Measurements from ENCODE around the gene ABI3BP. TPM values are rescaled to one million over a fixed set of nuclear protein-coding genes. Genes with fewer than 3 reads are reported as not detected.

ABI3BP gene
- total RNA-seq, 1 experiment from 2014 or later, result 0.17 TPM

DNA sequence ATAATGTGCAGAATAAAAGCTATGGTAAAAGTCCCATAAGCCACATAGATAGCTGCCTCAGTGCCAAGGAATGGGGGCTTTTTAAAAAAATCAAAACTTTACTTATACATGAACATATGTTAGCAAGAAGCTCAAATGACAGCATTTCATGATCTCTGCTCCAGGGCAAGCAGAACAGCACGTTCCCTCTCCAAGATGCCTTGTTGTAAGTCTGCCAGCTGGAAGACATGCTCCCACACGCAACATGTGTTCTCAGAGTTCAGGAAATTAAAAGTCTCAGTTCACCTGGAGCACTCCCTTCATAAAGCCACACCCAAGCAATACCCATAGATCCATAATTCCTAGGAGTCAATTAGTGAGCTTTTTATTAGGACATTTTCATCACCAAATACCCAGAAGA, 52.2 kb downstream of the ABI3BP start:
- DNase-seq (ENCODE audit: low read depth), result no peak

DNA sequence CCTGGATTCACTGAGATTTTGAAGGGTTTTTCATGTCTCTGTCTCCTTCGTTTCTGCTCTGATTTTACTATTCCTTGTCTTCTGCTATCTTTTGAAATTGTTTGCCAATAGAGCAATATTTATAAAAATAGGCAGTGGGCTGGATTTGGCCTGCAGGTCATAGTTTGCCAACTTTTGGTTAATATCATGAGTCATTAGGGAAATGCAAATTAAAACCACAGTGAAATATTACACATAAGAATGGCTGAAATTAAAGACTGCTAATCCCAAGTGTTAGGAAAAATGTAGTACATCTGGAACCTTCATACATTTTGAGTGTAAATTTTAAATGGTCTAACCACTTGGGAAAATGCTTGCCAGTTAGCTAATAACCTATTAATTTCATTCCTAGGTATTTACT, 56.3 kb downstream of the ABI3BP start:
- DNase-seq (ENCODE audit: low read depth), result no peak

DNA sequence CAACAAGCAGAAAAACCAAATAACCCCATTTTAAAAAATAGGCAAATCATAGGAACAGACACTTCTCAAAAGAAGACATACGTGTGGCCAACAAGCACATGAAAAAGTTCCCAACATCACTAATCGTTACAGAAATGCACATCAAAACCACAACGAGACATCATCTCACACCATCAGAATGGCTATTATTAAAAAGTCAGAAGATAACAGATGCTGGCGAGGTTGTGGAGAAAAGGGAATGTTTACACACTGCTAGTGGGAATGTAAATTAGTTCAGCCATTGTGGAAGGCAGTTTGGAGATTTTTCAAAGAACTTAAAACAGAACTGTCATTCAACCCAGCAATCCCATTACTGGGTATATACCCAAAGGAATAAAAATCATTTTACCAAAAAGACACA, 60.7 kb downstream of the ABI3BP start:
- DNase-seq (ENCODE audit: low read depth), result no peak

DNA sequence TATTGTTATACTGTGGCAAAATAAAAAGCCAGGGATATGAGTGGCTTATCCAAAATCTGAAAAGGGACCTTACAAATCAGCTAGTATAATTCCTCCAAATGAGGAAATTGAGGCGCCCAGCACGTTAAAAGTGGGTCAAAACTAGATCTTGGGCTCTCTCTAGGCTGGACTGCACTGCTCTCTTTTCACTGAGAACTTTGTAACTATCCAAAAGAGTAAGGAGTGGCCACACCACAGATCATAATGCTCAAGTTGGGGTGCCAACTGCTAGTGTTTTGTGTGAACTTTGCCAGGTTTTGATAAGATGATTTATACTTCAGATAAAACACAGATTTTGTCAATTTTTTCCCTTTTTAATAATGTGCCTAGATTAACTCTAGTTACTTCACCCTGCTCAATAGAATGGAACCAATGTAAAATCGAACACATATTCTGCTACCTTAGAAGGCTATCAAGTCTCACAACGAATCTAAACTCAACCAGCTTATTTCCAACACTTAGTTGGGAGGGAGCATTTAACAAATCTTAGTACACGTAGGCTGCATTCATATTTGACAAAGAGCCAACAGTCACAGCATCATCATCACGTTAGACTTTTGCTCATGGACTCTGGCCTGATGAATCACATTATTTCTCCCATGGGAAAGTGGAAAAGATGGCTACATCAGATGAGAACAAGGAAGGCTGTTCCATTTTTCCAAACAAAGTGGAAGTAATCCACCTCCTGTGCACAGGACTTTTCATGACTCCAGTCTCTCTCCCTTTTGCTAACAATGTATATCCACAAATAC, 64.4 kb downstream of the ABI3BP start:
- peak; percentile 39 for DNase-seq (ENCODE audit: low read depth)

DNA sequence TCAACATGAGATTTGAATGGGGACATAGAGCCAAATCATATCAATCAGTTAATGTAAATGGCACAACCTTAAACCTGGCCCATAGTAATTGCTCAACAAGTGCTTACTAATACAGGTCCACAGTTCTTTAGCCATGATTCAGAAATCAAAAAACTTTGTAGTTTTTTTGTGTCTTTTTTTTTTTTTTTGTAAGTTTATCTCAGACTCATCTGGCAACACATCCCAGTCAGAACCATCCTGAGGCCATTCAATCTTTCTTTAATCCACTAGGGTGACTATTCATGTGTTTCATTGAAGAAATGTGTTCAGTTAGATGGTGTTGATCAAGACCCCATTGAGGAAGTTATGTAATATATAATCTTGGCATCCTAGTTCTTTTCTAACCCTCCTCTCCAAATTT, 65.4 kb downstream of the ABI3BP start:
- DNase-seq (ENCODE audit: low read depth), result no peak

DNA sequence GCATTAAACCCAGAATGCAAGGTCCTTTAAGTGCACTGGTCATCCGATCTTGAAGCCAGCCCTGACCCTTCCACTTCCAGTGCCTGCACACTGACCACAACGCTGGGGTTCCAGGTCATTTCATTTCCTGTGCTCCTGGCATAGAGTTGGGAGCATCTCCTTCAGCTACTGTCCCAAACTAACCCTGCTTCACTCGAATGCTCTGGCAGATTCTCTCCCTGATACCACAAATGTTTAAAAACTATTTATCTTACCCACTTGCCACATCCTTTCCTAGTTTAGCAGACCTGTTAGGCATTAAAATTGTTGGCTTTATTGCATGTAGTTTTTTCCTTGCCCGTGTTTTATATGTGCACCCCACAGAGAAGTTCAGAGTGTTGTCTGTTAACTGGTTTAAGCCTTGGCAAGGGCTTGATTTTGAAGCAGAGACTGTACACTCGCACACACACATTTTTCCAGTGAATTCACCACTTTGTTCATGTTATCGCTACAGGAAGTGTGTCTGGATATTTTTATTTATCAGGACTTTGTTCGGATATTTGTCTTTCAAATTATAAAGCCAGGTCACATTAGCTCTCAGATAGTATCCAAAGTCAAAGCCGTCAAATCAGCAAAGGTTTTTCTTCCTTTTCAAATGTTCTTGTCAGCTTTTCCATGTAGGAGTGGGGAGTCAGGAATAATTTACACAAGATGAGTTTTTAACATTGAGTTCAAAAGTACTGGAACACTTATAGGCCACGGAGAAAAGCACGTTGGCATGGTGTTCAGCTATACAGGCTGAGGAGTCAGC, 77.3 kb downstream of the ABI3BP start:
- DNase-seq (ENCODE audit: low read depth), result no peak

DNA sequence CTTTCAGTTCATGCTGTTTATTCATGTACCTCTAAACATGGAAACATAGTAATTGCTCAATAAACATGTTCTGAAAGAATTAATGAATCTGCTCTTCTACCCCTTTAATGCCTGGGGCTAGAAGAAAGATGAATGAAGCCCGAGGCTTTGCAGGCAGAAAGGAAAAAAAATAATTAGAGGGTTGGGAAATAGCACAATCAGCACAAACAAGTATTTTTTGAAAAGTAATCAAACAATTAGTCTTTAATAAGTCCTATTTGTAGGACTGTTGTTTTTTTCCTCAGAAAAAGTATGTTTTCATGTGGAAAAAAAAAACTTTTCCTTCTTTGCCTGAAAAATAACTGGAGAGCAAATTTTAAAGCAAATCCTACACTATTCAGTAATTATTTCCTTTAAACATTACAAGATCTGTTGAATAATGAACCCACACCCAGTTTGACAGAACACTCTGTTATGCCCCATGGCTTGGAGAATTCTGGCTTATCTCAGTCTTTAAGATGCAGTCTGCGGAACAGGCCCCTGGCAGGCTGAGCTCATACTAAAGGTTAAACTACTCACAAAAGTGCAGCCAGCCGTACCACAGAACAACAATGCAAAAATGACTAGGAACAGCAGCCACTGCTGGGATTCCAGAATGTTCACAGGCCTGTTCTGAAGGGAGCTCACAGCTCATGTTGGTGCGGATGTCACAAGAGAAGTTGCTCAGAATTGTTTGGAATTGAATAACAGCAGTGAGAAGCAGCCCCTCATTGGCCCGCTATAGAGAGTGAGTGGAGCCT, 79.2 kb downstream of the ABI3BP start:
- peak; percentile 18 for DNase-seq (ENCODE audit: low read depth)

DNA sequence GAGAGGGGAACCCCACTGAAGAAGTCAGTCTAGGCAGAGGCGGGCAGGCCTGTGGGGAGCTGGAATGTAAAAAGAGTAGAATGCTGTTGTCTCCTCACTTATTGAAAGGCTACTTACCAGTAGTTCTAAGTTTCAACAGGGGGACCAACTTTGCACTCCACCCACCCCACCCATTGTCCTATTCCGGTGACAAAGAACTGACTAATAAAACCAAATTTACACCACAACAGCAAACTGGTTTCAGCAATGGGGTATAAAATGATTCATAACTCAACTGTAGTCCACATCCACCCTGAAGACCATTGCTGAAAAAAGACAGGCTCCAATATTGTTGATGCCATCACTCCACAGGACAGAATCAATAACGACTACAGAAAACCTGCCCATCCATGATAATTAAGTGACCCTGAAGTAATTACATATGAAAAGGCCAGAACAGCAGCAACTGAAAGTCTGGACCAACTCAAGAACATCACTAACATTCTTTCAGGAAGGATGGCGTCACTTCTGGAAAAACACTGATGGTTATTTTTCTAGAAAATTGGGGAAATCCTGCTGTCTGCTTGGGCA, 80.2 kb downstream of the ABI3BP start:
- no peak for DNase-seq (ENCODE audit: low read depth)

DNA sequence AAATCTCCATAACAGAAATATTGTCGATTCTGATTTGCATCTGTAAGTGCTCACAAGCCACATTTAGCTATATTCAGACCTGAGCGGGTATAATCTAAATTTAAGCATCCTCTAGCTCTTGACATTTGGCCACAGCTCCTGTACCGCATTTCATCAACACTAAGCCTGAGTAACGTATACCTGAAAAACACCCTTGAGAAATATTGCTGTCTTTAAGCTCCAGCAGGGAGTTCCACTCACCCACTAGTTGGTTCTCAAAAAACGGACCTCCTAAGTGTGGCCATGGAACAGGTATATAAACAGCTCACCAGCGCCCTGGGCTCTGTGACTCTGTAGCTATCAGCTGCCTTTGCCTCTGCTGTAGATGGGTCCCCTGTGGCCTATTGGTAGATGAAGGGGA, 80.7 kb downstream of the ABI3BP start:
- DNase-seq (ENCODE audit: low read depth), result no peak

DNA sequence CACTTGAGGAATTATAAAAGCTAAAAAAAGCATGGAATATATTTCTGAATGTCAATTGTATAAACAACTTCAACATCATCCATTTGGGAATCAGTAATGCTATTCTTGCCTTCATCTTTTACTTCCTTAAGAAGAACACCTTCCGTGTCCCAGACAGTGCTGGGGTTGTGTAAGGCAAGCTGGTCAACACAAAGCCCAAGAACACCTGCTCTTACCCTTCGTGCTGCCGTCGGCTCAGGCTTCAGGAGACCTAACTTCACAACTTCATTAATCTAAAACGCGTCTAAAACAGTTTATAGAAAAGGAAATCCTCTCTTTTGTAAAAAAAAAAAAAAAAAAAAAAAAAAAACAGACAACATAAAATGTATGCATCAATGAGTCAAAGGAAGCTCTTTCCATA, 81.3 kb downstream of the ABI3BP start:
- DNase-seq (ENCODE audit: low read depth), result no peak

DNA sequence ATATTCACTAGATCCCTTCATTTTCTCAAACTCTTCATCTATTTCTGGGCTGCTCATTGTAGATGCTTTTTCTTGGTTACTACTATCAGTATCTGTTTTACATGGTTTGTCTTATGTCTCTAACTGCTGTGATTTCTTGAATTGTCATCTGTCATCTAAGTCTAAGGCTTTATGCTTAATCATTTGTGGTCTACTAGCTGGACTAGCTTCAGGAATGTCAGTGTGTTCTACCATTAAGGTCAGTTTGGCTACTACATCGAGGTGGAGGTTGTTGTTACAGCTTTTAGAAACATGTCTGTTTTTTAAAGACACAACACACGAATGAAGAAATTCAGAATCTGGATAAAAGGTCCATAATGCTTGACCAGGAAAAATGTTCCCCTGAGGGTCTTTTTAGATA, 82.2 kb downstream of the ABI3BP start:
- DNase-seq (ENCODE audit: low read depth), result no peak

DNA sequence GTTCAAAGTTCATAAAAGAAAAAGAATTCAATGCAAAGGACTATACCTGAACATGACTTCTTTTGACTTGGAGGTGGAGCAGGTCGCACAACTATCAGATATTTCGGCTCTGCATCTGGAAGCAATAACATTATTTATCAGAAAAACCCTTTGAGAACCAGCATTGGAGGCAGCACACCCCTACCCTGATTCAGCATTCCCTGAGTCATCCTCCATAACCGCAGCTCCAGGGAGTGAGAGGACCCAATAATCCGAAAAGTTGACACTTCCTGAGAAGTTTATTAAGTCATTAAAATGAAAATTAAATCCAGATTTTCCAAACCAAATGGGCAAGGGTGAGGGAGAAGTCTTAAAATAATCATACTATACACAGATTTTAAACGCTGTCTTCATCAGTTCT, 90.6 kb downstream of the ABI3BP start:
- DNase-seq (ENCODE audit: low read depth), result peak; percentile 66

DNA sequence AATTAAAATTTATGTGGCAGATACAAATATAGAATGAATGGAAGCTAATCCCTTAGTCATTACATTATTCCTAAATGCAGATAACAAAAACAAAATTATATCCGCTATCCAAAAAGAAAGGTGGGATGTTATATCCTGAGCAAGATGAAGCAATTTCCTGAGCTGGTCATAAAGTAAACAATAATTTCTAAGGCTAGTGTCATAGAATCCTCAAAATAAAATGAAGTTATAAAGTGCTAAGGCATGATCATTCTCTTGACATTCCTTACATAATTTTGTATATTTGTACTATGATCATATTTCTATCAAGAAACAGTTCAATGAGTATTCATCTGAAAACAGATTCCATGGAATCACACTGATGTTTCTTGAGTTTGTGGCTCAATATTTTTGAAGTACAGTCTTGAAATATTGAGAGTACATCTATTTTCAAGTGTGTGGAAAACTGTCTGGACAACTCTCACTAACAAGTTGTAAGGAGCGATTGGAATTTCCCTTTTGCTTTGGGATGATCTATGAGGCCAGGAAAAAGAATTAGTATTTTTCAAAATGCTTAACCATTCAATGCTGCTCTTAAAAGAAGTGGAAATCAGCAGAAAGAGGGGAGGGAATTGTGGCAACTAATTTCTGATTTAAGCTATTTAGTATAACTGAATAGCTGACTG, 92.4 kb downstream of the ABI3BP start:
- no peak for DNase-seq (ENCODE audit: low read depth)

DNA sequence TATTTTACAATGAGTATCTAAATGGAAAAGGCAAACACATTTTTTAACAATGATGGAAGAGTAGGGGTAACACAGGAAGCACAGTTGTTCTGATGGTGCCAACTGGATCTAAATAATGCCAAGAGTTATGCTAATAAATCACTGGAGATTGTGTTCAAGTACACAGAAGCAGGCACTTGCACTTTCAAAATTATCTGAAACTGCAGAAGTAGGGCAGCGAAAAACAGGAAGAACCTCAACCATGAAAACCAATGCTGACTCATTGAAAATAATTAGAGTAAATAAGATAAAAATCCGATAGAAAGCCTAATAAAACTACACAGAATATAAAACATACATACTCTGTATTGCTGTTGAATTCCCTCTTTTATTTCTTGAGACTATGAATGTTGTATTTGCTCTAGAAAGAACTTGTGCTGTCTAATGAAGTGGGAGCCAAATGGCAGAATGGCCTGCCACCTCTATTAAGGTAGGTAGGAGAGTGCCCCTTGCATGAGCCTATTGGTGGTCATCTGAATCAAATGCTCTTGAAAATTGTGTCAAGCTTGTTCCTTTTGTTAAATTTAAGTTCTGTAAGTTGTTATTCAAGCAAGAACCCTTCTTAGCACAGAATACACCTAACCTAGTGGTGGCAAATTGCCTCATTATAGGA, 93.7 kb downstream of the ABI3BP start:
- no peak for DNase-seq (ENCODE audit: low read depth)

DNA sequence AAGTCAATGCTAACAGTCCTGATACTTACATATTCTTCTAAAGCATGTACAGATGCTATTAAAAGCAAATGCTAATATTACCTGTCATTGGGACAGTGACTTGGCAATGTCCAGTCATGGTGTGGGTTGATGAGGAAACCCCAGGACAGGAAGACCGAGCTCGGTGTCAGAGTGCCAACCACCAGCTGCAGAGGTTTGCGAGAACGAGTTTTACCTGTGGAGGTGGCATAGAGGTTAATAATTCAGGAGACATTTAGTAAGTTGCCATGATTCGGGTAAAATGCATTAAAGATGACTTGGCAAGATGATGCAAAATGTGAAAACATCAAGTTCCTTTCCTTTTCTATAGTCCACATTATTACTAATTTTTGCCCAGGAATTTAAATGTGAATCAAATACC, 94.5 kb downstream of the ABI3BP start:
- DNase-seq (ENCODE audit: low read depth), result no peak

DNA sequence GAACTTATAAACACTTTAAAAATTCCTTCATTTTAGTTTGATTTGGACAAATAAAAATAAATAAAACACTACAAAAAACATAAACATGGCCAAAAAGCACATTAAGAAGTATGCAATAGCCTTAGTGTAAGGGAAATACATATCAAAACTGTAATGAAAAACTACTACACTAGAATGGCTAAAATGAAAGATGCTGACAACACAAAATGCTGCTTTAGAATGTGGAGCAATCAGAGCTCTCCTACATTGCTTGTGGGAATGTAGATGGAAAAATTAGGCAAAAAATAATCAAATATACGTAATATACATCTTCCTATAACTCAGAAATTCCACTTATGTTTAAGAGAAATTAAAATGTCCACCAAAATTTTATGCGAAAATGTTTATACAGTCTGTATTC, 96.2 kb downstream of the ABI3BP start:
- DNase-seq (ENCODE audit: low read depth), result no peak

DNA sequence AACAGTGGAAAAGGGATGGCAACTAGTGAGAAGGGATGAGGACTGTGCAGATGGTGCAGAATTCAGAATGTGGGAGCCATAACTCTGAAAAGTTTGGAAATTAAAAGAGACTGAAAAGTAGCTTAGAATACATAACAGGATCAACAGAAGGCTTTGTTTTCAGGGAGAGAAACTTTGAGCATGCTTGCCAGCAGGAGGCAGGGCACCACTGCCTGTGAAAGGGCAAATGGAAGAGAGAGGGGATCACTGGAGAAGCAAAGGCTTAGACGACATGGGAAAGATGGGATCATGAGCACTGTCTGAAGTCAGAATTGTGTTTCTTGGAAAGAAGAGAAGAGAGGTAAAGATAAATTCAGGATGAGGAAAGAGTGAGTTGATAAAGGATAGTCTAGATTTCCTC, 99.6 kb downstream of the ABI3BP start:
- peak; percentile 37 for DNase-seq (ENCODE audit: low read depth)

DNA sequence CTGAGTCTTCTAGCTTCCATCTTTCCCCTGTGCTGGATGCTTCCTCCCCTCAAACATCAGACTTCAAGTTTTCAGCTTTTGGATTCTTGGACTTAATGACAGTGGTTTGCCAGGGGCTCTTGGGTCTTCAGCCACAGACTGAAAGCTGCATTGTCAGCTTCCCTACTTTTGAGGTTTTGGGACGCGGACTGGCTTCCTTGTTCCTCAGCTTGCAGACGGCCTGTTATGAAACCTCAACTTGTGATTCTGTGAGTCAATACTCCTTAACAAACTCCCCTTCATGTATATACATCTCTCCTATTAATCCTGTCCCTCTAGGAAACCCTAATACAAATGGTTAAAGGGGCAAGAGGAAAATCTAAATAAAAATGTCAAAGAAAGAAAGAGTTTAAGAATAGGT, 100.1 kb downstream of the ABI3BP start:
- no peak for DNase-seq (ENCODE audit: low read depth)

DNA sequence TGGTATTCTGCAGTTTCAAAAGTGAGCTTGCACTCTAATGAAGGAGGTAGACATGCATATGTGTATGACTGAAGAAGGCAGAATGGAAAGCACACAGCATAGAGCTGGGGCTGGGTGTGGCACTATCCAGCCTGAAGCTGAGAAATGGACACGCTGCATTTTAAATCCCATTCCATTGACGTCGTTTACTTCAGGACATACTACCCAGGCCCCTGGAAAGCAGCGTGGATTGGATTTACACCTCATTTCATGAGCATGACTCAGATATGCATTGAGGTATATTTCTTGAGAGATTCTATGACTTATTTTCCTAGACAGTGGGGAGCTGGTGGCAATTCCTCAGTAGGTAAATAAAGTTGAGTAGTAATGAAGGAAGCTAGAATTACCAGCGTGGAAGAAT, 101.4 kb downstream of the ABI3BP start:
- peak; percentile 55 for DNase-seq (ENCODE audit: low read depth)

DNA sequence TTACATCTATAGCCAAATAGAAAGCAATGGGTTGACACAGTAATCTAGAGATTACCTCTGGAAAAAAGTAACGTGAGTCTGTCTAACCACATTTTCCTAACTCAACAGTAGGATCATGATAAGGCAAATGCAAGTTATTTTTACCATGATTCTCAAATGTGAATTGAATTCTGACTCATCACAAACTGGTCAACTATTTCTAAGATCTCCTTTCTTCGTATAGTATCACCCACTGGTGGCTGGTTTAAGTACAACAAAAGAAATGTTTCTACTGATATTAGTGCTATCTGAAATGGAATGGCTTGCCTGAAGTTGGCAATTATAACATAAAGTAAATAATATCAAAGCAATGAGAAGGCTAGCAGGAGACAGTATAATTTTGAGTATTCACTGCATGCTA, 102.2 kb downstream of the ABI3BP start:
- peak; percentile 17 for DNase-seq (ENCODE audit: low read depth)

DNA sequence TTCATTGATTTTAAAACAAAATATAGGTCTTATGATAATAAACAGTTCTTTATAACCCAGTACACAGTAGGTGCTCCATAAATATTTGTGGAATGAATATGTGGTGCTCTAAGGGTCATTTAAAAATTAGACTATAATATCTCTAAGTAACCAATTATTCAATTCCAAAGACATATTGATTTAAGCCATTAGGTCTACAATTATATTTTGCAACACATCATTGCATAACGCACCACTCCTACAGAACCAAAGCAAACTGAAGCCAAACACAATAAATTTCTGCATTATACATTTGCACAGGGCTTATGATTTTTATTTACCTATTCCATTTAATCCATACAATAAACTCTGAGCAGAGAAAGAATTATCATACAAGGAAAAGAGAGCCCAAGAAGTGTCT, 104.3 kb downstream of the ABI3BP start:
- no peak for DNase-seq (ENCODE audit: low read depth)

All from Daoy (cell line).